Endothelial cell of umbilical vein (primary cell): ENCODE results near the gene DENND4C. TPM values are rescaled to one million over a fixed set of nuclear protein-coding genes. Genes with fewer than 3 reads are reported as not detected.

Experiments used
- BruUV-seq: library from RNA; stranded (reverse); fragments of 400-500 nt; replicated peaks from 2 replicates; lab custom pipeline; 2021; lab: Mats Ljungman, UMichigan
- CTCF ChIA-PET: fragments of 300-600, 350-600 bp; sonication (Branson Sonifier 250); formaldehyde crosslinking; loops from one replicate; lab custom pipeline; 2021; ENCODE audit warnings: antibody characterized with exemption, inconsistent platforms; lab: Charles Lee
- POLR2A ChIA-PET: fragments of 300-600, 350-600 bp; sonication (Branson Sonifier 250); formaldehyde crosslinking; loops from one replicate; lab custom pipeline; 2021; ENCODE audit warnings: antibody characterized with exemption, inconsistent platforms; lab: Charles Lee
- DNase-seq: peaks from one replicate; pipeline ENCODE4 v3.0.0-alpha.2; 2011; ENCODE audit warnings: low read depth, low spot score
- FAIRE-seq: peaks from 2 replicates; lab custom pipeline; 2011; peaks lifted over from hg19 to GRCh38; lab: Jason Lieb, UNC
- H2AFZ ChIP-seq: 2 replicates; pipeline ENCODE4 v1.6.0; 2012; ENCODE audit warnings: low read depth, low read length, control low read depth, inconsistent platforms
- H3K27ac ChIP-seq: 2 replicates; pipeline ENCODE4 v1.5.1; 2011; ENCODE audit warnings: low read depth, mild to moderate bottlenecking, control low read depth, low read length, moderate library complexity; ENCODE audit not compliant: insufficient read depth
- H3K27me3 ChIP-seq, 2 experiments: 2 replicates each; pipeline versions ENCODE4 v1.6.0 to v1.6.1; 2011; ENCODE audit warnings: low read length in 2 of 2, mixed read lengths in 1 of 2; ENCODE audit not compliant: control insufficient read depth in 2 of 2, insufficient read depth in 2 of 2
- H3K36me3 ChIP-seq, 2 experiments: 2 replicates in 1 of 2; 3 replicates in 1 of 2; pipeline ENCODE4 v1.5.1; 2011; ENCODE audit warnings: low read length in 2 of 2, mild to moderate bottlenecking in 1 of 2, moderate library complexity in 1 of 2; ENCODE audit not compliant: control insufficient read depth in 2 of 2, insufficient read depth in 2 of 2; ENCODE audit errors: extremely low read depth in 1 of 2
- H3K4me1 ChIP-seq: 3 replicates; pipeline ENCODE4 v1.5.1; 2011; ENCODE audit warnings: mild to moderate bottlenecking, low read length; ENCODE audit not compliant: control insufficient read depth, insufficient read depth; ENCODE audit errors: extremely low read depth
- H3K4me2 ChIP-seq: 2 replicates; pipeline ENCODE4 v1.6.1; 2011; ENCODE audit warnings: low read length, control low read depth, mixed read lengths; ENCODE audit not compliant: insufficient read depth
- H3K4me3 ChIP-seq, 3 experiments: fragments of 200-600 bp in 1 of 3; sonication (generic), shearing (Covaris generic) in 1 of 3; replicated peaks in 1 of 3; 2 replicates each; pipeline ENCODE4 v1.5.1; 2011 to 2016; ENCODE audit warnings: control low read depth in 3 of 3, low read length in 3 of 3, mild to moderate bottlenecking in 2 of 3, inconsistent platforms in 1 of 3, low read depth in 1 of 3, moderate library complexity in 1 of 3; ENCODE audit not compliant: insufficient read depth in 1 of 3
- H3K79me2 ChIP-seq: 2 replicates; pipeline ENCODE4 v1.6.0; 2012; ENCODE audit warnings: low read length, inconsistent platforms; ENCODE audit not compliant: control insufficient read depth, insufficient read depth
- H3K9ac ChIP-seq: replicated peaks from 2 replicates; pipeline ENCODE3; 2011; ENCODE audit warnings: low read length, control low read depth; ENCODE audit not compliant: insufficient read depth; ENCODE audit errors: extremely low read depth
- H3K9me1 ChIP-seq: replicated peaks from 3 replicates; pipeline ENCODE4 v1.6.0; 2011; ENCODE audit warnings: mild to moderate bottlenecking, low read length; ENCODE audit not compliant: control insufficient read depth, insufficient read depth; ENCODE audit errors: extremely low read depth
- H3K9me3 ChIP-seq: replicated peaks from 2 replicates; pipeline ENCODE4 v1.5.1; 2012; ENCODE audit warnings: low read length, inconsistent platforms; ENCODE audit not compliant: control insufficient read depth, insufficient read depth
- H4K20me1 ChIP-seq: replicated peaks from 2 replicates; pipeline ENCODE3; 2011; ENCODE audit warnings: mild to moderate bottlenecking, low read length; ENCODE audit not compliant: control insufficient read depth, insufficient read depth; ENCODE audit errors: extremely low read depth
- CTCF ChIP-seq, 2 donors: IDR thresholded peaks; 1 replicate in 1 of 2; 2 replicates in 1 of 2; pipeline ENCODE4 v1.5.1; 2011; ENCODE audit warnings: low read length in 2 of 2, mild to moderate bottlenecking in 2 of 2, moderate library complexity in 2 of 2, control low read depth in 1 of 2, inconsistent platforms in 1 of 2, low read depth in 1 of 2; ENCODE audit not compliant: insufficient read depth in 1 of 2; ENCODE audit errors: extremely low read depth in 1 of 2
- EZH2 ChIP-seq: IDR thresholded peaks from 2 replicates; pipeline ENCODE4 v1.6.1; 2012; ENCODE audit warnings: borderline replicate concordance, low read depth, mild to moderate bottlenecking, moderate library complexity, low read length, inconsistent platforms; ENCODE audit not compliant: severe bottlenecking
- FOS ChIP-seq: IDR thresholded peaks from 2 replicates; pipeline ENCODE4 v1.6.1; 2011; ENCODE audit warnings: mild to moderate bottlenecking, low read length, moderate library complexity, borderline replicate concordance; ENCODE audit not compliant: insufficient read depth
- GATA2 ChIP-seq: IDR thresholded peaks from 2 replicates; pipeline ENCODE4 v1.7.0; 2011; ENCODE audit warnings: low read depth, mild to moderate bottlenecking, moderate library complexity, mixed read lengths, low read length; ENCODE audit not compliant: insufficient read length, insufficient read depth
- JUN ChIP-seq: IDR thresholded peaks from 2 replicates; pipeline ENCODE4 v1.6.1; 2011; ENCODE audit warnings: borderline replicate concordance, low read depth; ENCODE audit not compliant: insufficient read length, insufficient read depth
- MAX ChIP-seq: IDR thresholded peaks from 2 replicates; pipeline ENCODE4 v1.6.1; 2011; ENCODE audit not compliant: insufficient read depth, insufficient read length
- MYC ChIP-seq: IDR thresholded peaks from one replicate; pipeline ENCODE4 v1.6.1; 2011; ENCODE audit warnings: mild to moderate bottlenecking, low read depth, low read length
- POLR2A ChIP-seq: IDR thresholded peaks from 2 replicates; pipeline ENCODE4 v1.6.1; 2012; ENCODE audit warnings: low read depth, mild to moderate bottlenecking, control low read depth, low read length
- POLR2AphosphoS5 ChIP-seq: IDR thresholded peaks from 2 replicates; pipeline ENCODE4 v1.6.1; 2012; ENCODE audit warnings: low read depth, mild to moderate bottlenecking, control low read depth, low read length, moderate library complexity; ENCODE audit not compliant: insufficient read depth
- dilution Hi-C: fragments of 300-500 bp; cut with MboI; formaldehyde crosslinking; loops from one replicate; pipeline ENCODE4 v1.15.0; 2019; ENCODE audit warnings: low sequenced_read_pairs; ENCODE audit not compliant: extremely low pct_ligation_motif_present
- intact Hi-C: fragments of 100-400 bp; cut with micrococcal nuclease; formaldehyde crosslinking; loops from one replicate; pipeline ENCODE4 v1.10.0; 2022
- polyA plus RNA-seq, 4 experiments: library from polyadenylated mRNA; depleted of rRNA in 3 of 4; stranded (reverse) in 3 of 4; unstranded in 1 of 4; fragments of >200 nt; gene quantifications; 2 replicates each; pipeline versions ENCODE4 v1.2.1 to v1.2.3, GENCODE V29; 2011 to 2012; ENCODE audit warnings: missing spikeins in 1 of 4
- total RNA-seq: library from RNA; stranded (reverse); gene quantifications from 2 replicates; pipeline ENCODE4 v1.2.3, GENCODE V29; 2021

DENND4C gene
- total and polyA plus RNA-seq, 2 donors (not counting 3 experiments of a cell fraction or from before 2014, with no cell fraction given), result 9.6 to 36.8 TPM

GRCh38 chr9:19270421-19270949 is 40.0 kb downstream of the DENND4C start:
- dilution Hi-C loops (no loop called here), intact Hi-C loops (no loop called here)
- FAIRE-seq, result no peak
- Histone ChIP-seq H3K27me3 (no peaks in the 10 kb centered on the region), H3K79me2 (peaks cover 41% of the 10 kb centered on the region), H3K36me3 (no peaks in the 10 kb centered on the region), H3K27ac (no peak overlapping the region), H3K4me2 (no peak overlapping the region), H4K20me1 (peaks cover 5% of the 10 kb centered on the region), H3K4me1 (peaks cover 2% of the 10 kb centered on the region), H3K9ac (no peak overlapping the region), H3K9me1 (no peaks in the 10 kb centered on the region), H2AFZ (no peak overlapping the region), H3K4me3 (no peak overlapping the region), H3K9me3 (no peaks in the 10 kb centered on the region)
- ChIA-PET CTCF (no interaction called here), POLR2A (no interaction called here)
- no peak for DNase-seq
- TF ChIP-seq MYC, result no peak
- no TSS peak for BruUV-seq

- no TSS peak for BruUV-seq
- Histone ChIP-seq H3K4me3 (no peak overlapping the region), H3K9me1 (no peaks in the 10 kb centered on the region), H4K20me1 (peaks cover 5% of the 10 kb centered on the region), H2AFZ (no peak overlapping the region), H3K4me1 (peaks cover 2% of the 10 kb centered on the region), H3K27me3 (no peaks in the 10 kb centered on the region), H3K27ac (no peak overlapping the region), H3K4me2 (no peak overlapping the region), H3K9ac (no peak overlapping the region), H3K9me3 (no peaks in the 10 kb centered on the region), H3K36me3 (peaks cover 0 to under 1% of the 10 kb centered on the region in 2 experiments), H3K79me2 (peaks cover 41% of the 10 kb centered on the region)
- CTCF ChIA-PET, result interaction anchor here (0.8 kb wide), 1 partner anchor 30 kb away, joined by 3 read pairs; no protein-coding TSS in a partner anchor
- POLR2A ChIA-PET, result interaction anchor here (0.7 kb wide), 1 partner anchor 68 kb away, joined by 7 read pairs; no protein-coding TSS in a partner anchor
- intact Hi-C loops, result no loop called here
- FAIRE-seq (no peak), DNase-seq (no peak)
- dilution Hi-C loops, result no loop called here
- no peak for TF ChIP-seq MAX
- TF ChIP-seq MYC, result no peak
- no peak for TF ChIP-seq FOS
- no peak for TF ChIP-seq CTCF (IDR thresholded peaks at IDR 0.05; ENCODE audit: extremely low read depth in 1 of 2, insufficient read depth in 1 of 2, low read depth in 1 of 2, low read length in 2 of 2)
- TF ChIP-seq EZH2, result no peak
- TF ChIP-seq POLR2A, result no peak
- no peak for TF ChIP-seq POLR2AphosphoS5
- TF ChIP-seq GATA2, result no peak
- TF ChIP-seq JUN, result no peak
Observed at GRCh38 chr9:19271081-19271480, 40.6 kb downstream of the DENND4C start.
